Kidney capillary endothelial cell (primary cell): Measurements from ENCODE around the gene OR5H14.
"Not testable (repeated sequence)": the region's sequence is repeated elsewhere in the genome, so short reads cannot be mapped to it uniquely, and the experiment has no call there.

Experiments
- DNase-seq: peaks from one replicate; pipeline ENCODE4 v3.0.0-alpha.2; 2018; ENCODE audit warnings: low spot score

Gene OR5H14

DNA sequence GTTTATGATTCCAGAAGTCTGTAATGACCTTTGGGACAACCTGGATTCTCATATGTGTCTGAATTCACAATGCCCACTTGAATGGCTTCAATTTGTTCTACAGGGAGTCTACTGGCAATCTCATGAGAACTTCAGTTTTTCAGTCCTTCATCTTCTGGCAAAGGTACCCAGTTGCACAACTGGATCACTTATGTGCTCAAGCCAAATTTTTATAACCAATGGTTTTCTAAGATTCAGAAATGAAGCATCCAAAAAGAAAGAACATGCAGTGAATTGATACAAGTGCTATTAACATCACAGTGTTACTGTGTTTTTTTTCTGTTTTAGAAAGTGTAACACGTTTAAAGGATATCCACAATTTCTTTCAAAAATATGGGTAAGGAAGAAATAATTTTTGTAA lies at the start of gene OR5H14:
TSS of gene OR5H14 (plus strand) at position 301 of the 400 bp plus-strand sequence. CDS start 1,907 bp downstream, outside the sequence.
- no peak for DNase-seq

GRCh38 chr3:98099848-98100247 lies 47.4 kb upstream of the OR5H14 start:
- DNase-seq = no peak

DNA sequence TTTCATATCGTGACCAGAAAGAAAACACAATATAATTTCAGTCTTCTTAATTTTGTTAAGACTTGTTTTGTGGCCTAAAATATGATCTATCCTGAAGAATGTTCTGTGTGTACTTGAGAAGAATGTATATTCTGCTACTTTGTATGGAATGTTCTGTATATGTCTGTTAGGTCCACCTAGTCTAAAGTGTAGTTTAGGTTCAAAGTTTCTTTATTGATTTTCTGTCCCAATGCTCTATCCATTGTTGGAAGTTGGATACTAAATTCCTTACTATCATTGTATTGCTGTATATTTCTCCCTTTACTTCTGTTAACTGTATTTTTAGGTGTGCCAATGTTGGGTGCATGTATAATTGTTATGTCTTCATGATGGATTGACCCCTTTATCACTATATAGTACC lies 39.1 kb upstream of the OR5H14 start:
- DNase-seq = no peak

DNA sequence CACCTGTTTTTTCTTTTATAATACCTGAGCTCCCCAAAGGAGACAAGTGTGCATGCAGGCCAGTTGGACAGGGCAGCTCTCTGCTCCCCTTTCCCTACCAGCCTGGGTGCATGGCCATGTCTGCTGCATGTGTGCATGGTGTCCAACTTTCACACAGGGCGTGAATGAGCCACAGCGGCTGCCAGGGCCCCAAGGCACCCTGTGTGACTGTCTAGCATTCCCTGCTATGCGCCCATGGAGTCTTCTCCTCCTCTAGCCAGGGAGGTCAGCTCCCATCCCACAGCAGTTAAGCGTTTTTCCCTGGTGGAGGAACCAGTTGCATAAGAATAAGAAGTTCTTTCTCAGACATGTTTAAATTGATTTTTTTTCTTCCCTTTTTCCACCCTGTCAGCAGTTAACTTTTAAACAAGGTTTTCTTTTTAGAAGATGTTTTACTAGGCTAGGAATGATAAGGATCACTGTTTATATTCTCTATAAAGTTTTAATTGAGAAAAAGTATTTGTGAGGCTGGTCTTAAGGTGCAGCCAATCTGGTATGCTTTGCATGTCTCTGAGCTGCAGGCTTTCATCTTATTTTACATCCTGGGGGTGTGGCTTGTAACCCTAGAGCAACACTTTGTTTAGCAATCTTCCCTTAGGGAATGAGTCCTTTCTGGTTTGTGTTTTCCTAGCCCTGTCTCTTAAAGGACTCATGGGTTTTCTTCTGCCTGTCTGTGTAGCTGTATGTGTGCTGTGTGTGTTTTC lies 37.3 kb upstream of the OR5H14 start:
- DNase-seq = no peak

DNA sequence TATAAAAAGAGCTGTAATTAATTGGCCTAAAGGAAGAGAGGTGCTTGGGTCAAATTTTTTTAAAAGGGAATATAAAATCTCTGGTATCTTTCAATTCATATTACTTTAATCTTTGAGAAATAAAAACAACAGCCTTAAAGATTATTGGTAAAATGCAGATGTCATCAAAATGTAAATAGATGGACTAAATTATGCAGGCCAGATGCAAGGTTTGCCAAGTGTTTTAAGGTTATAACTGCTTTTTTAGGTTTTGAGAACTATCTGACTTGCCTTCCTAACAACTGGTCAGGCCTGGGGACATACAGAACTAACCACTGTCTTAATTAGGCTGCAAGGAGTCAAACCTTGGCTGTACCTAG lies 36.8 kb upstream of the OR5H14 start:
- DNase-seq = no peak

DNA sequence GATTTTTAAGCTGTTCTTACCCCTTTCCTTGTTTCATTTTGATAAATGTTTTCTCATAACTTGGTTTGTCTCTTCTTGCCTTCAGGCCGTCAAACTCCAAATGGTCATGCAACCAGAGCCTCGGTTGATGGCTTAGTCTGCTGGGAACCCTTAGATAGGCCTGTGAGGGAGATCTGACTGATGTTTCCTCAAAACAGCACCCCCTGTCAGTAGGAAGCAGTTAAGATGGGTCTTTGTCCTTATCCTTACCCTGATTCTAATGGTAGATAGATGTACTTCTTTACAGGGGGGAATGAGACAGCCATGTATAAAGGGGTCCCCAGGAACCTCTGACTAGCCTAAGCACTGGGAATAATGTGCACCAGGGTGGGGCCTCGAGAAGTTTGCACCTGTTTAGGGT lies 33.0 kb upstream of the OR5H14 start:
- no peak for DNase-seq

DNA sequence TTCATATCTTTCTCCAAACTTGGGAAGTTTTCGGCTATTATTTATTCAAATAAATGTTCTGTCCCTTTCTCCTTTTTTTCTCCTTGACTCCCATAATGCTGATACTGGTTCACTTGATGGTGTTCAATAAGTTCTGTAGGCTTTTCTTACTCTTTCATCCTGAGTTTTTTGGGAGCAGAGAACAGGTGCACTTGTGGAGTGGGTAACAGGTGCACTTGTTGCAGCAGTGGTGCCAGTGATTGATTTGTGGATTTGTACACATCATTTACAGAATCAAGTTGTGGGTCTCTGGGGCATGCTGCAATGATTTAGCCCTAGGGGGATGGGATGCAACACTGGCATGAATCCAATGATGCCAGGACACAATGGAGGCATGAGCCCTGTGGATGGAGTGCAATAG lies 31.6 kb upstream of the OR5H14 start:
- DNase-seq = no peak

- DNase-seq = no peak
These were observed 16.9 kb upstream of the OR5H14 start, which contains the start of gene OR5H1 for GRCh38 chr3:98130421-98130820. Gene OR5H1, plus strand, starts transcription at chr3:98130721. Its CDS starts 1,977 bp downstream, at chr3:98132698.

- no peak for DNase-seq
These were observed 10.6 kb upstream of the OR5H14 start for GRCh38 chr3:98136631-98137030.

GRCh38 chr3:98137826-98138557 lies 9.3 kb upstream of the OR5H14 start:
- DNase-seq = not testable (repeated sequence)

- DNase-seq = no peak
These were observed 6.7 kb upstream of the OR5H14 start for GRCh38 chr3:98140531-98140930.

DNA sequence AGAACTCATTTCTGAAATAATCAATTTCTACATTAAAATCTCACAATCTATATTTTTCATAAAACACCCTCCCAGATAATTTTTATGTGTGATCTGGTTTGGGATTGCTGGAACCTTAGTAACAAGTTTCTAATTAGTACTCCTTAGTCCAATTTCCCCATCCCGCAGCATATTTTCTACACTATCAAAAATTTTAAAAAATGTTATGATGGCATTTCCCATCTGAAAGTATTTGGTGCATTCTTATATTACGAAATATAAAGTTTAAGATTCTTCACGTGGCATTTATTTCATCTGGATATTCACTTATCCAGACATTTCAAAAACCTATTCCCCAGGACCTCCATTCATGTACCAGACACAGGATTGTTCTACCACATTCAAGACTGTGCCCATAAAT lies 1.5 kb downstream of the OR5H14 start:
- no peak for DNase-seq

- DNase-seq = not testable (repeated sequence)
These were observed 2.2 kb downstream of the OR5H14 start for GRCh38 chr3:98149456-98149855.

DNA sequence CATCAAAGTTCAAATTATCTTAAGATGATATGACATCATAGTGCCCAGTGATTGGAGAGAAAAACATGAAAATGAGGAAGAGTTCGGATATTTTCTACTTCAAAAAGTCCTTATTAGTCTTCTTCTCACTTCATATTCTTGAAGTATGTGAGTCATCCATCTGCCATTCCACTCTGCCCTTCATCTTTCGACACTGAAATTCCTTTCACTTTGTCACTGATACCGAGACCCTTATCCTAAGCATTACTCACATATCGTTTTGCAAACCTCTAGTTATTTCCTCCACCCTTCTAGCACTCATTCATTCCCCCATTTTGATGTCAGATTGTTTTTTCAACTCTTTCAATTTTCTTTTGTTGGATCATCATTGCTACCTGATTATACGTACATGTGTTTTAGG lies 4.0 kb downstream of the OR5H14 start:
- DNase-seq = no peak

GRCh38 chr3:98166396-98166795 lies 19.1 kb downstream of the OR5H14 start, which contains the start of gene OR5H15:
Gene OR5H15, plus strand, starts transcription at chr3:98166696. Its CDS starts 2,004 bp downstream, at chr3:98168700.
- no peak for DNase-seq

DNA sequence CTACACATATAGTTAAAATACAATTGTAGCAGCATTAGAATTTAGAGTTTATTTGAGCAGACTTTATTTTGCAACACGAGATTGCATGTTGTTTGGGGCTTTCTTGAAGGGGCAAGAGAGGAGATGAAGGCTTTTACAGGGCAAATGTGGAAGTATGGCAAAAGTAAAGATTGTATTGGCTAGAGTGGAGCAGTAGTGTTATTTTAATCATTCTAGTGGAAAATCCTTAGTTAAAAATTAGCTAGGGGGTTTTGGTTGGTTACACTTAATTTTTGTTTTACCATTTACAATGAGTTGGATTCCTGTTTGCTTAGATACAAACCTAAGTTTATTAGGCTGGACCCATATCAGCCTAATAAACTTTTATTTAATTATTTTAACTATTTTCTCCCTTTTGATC lies 23.8 kb downstream of the OR5H14 start:
- no peak for DNase-seq

GRCh38 chr3:98172621-98173020 lies 25.3 kb downstream of the OR5H14 start:
- no peak for DNase-seq

GRCh38 chr3:98180319-98180890 lies 33.1 kb downstream of the OR5H14 start:
- DNase-seq = no peak

DNA sequence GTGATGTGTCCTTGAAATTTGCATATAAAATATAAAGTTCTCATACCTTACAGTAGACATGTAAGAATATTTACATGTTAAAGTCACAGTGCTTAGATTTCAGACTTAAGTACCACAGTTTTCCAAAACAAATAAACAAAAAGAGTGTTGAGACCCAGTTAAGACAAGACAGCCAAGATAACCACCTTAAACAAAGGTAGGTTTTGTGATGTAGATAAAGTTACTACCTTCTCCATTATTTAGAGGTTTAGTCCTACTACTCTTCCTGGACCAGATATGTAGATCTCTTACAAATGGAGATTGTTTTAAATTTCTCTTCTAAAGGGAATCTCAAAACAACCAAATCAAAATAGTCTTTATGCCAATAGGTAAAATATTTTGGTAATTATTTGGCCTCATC lies 34.9 kb downstream of the OR5H14 start:
- no peak for DNase-seq

DNA sequence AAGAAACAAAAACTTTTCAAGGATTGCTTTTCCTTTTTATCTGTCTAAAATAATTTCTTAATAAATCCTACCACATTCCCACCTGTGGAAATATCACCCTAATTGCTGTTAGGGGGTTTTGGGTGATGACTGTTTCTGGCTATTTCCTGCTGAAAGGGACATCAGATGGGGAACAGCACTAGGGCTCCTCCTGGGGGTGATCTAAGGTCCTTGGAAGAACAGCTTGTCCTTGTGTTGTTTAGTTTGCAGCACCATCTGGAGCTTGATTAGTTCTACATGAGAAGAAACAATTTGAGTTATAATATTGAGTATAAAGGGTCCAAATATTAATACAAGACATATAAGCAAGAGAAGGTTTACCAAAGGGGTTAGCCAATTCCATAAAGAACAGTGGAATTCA lies 37.9 kb downstream of the OR5H14 start:
- no peak for DNase-seq

DNA sequence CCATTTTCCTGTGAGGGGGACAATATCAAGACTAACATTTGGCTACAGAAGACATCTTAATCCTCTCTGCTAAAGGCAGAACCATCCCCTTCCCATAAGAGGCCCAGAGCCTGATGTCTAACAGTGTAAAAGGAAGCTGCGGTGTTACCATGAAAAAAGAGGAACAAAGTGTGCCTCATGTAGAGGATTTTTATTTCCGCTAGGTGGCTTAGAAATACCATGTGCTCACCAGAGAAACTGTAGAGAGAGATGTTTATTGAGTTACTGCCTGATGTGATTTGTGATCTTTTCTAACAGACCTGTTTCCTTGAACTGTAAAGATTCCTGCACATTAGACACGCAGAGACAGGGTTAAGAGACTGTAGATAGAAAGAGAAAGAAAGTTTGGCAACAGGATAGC lies 41.3 kb downstream of the OR5H14 start:
- no peak for DNase-seq

DNA sequence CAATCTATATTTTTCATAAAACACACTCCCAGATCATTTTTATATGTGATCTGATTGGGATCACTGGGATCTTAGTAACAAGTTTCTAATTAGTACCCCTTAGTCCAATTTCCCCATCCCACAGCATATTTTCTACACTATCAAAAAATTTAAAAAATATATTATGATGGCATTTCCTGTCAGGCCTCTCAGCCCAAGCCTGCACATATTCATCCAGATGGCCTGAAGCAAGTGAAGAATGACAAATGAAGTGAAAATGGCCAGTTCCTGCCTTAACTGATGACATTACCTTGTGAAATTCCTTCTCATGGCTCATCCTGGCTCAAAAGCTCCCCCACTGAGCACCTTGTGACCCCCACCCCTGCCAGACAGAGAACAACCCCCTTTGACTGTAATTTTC lies 43.6 kb downstream of the OR5H14 start:
- not testable (repeated sequence) for DNase-seq

DNA sequence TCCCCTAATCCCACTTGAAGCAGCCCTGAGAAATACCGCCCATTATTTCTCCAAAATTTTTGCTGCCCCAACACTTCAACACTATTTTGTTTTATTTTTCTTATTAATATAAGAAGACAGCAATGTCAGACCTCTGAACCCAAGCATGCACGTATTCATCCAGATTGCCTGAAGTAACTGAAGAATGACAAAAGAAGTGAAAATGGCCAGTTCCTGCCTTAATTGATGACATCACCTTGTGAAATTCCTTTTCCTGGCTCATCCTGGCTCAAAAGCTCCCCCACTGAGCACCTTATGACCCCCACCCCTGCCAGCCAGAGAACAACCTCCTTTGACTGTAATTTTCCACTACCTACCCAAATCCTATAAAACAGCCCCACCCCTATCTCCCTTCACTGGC lies 49.0 kb downstream of the OR5H14 start:
- DNase-seq = not testable (repeated sequence)
